ENCODE data around the gene QPCT.

Gene QPCT

DNA sequence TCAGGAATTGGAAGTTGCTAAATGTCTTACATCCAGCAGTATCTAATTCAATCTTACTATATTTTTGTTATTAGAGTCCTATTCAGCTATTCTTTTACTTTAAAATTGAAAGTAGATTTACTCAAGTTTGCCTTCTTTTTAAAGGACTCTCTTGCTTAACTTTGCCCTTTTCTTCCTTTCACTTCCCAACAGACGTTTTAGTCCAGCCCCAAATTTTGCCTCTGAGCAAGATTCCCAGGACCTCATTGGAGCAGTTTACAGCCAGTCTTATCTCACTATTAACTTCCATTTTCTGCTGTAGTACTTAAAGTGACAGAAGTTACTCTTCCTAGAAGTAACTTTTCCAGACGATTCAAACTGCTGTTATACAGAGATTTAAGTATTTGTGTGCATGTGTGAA, 18.1 kb upstream of the QPCT start:
- Histone ChIP-seq H3K4me3 (replicated peaks; ENCODE audit: low read depth, low read length) (no peak overlapping the region), H3K36me3 (ENCODE audit: control insufficient read depth, insufficient read depth, low read length) (no peaks in the 10 kb centered on the region), H3K27me3 (replicated peaks; ENCODE audit: control insufficient read depth, insufficient read depth, low read length) (no peaks in the 10 kb centered on the region; the same call in 1 of the 2 replicates)
- no peak for DNase-seq (ENCODE audit: extremely low read depth, insufficient read length)
- TF ChIP-seq CTCF (IDR thresholded peaks at IDR 0.05; ENCODE audit: insufficient read depth, low read length, poor library complexity, severe bottlenecking), result no peak

GRCh38 chr2:37326866-37327634, 17.4 kb upstream of the QPCT start:
- Histone ChIP-seq H3K36me3 (ENCODE audit: control insufficient read depth, insufficient read depth, low read length) (no peaks in the 10 kb centered on the region), H3K4me3 (replicated peaks; ENCODE audit: low read depth, low read length) (no peak overlapping the region), H3K27me3 (replicated peaks; ENCODE audit: control insufficient read depth, insufficient read depth, low read length) (no peaks in the 10 kb centered on the region; the same call in 1 of the 2 replicates)
- no peak for TF ChIP-seq CTCF (IDR thresholded peaks at IDR 0.05; ENCODE audit: insufficient read depth, low read length, poor library complexity, severe bottlenecking)
- DNase-seq (ENCODE audit: extremely low read depth, insufficient read length), result no peak

- no peak for DNase-seq (ENCODE audit: extremely low read depth, insufficient read length)
- Histone ChIP-seq H3K27me3 (replicated peaks; ENCODE audit: control insufficient read depth, insufficient read depth, low read length) (no peaks in the 10 kb centered on the region; the same call in 1 of the 2 replicates), H3K4me3 (replicated peaks; ENCODE audit: low read depth, low read length) (no peak overlapping the region), H3K36me3 (ENCODE audit: control insufficient read depth, insufficient read depth, low read length) (no peaks in the 10 kb centered on the region)
- no peak for TF ChIP-seq CTCF (IDR thresholded peaks at IDR 0.05; ENCODE audit: insufficient read depth, low read length, poor library complexity, severe bottlenecking)
Measured at GRCh38 chr2:37330681-37331080, 13.7 kb upstream of the QPCT start.

DNA sequence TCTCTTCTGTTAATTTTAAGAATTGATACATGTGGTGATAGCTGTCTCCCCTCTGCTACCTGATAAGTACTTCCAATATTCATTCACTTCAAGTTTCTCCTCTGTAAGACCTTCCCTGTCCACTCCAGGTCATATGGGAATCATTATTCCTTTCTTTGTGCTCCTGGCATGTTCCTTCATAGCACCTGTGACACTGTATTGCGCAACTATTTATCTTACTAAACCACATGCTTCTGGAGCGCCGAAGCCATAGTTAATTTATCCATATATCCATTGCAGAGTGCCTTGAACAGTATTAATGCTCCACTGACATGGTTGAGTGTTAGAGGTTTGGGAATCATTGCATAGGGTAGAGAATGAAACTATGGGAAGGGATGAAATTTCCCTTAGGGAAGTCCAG, 11.9 kb upstream of the QPCT start:
- DNase-seq (ENCODE audit: extremely low read depth, insufficient read length), result no peak
- Histone ChIP-seq H3K36me3 (ENCODE audit: control insufficient read depth, insufficient read depth, low read length) (no peaks in the 10 kb centered on the region), H3K4me3 (replicated peaks; ENCODE audit: low read depth, low read length) (no peak overlapping the region), H3K27me3 (replicated peaks; ENCODE audit: control insufficient read depth, insufficient read depth, low read length) (no peaks in the 10 kb centered on the region)
- no peak for TF ChIP-seq CTCF (IDR thresholded peaks at IDR 0.05; ENCODE audit: insufficient read depth, low read length, poor library complexity, severe bottlenecking)

DNA sequence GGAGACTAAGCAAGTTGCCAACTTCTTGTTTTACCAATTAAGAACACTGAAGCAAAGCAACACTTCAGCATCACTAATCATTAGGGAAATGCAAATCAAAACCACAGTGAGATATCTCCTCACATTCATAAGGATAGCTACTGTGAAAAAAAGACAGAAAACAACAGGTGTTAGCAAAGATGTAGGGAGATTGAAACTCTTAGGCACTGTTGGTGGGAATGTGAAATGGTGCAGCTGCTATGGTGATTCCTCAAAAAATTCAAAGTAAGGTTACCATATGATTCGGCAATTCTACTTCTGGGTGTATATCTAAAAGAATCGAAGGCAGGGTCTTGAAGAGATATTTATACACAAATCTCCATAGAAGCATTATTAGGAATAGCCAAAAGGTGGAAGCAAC, 11.2 kb upstream of the QPCT start:
- no peaks in the 10 kb centered on the region for H3K27me3 ChIP-seq (replicated peaks; ENCODE audit: control insufficient read depth, insufficient read depth, low read length)
- H3K4me3 ChIP-seq (replicated peaks; ENCODE audit: low read depth, low read length), result no peak overlapping the region
- no peak for DNase-seq (ENCODE audit: extremely low read depth, insufficient read length)
- no peaks in the 10 kb centered on the region for H3K36me3 ChIP-seq (ENCODE audit: control insufficient read depth, insufficient read depth, low read length)
- no peak for TF ChIP-seq CTCF (IDR thresholded peaks at IDR 0.05; ENCODE audit: insufficient read depth, low read length, poor library complexity, severe bottlenecking)
